LNCaP clone FGC (cell line): ENCODE results near the gene ADAT3.
"Not testable (repeated sequence)": the region's sequence is repeated elsewhere in the genome, so short reads cannot be mapped to it uniquely, and the experiment has no call there.

Experiments
- DNase-seq: peaks from one replicate; pipeline ENCODE4 v3.0.0-alpha.2; 2011; ENCODE audit warnings: low read depth
- H3K4me3 ChIP-seq: 2 replicates; pipeline ENCODE4 v1.5.1; 2011; ENCODE audit warnings: mild to moderate bottlenecking, low read depth, low read length, control low read depth
- TF ChIP-seq, protein P1 (sequence below): IDR thresholded peaks from 2 replicates; pipeline ENCODE4 v1.5.1; 2012; ENCODE audit warnings: mild to moderate bottlenecking; ENCODE audit not compliant: control insufficient read depth, insufficient read depth; ENCODE audit errors: extremely low read depth

ADAT3 gene

DNA sequence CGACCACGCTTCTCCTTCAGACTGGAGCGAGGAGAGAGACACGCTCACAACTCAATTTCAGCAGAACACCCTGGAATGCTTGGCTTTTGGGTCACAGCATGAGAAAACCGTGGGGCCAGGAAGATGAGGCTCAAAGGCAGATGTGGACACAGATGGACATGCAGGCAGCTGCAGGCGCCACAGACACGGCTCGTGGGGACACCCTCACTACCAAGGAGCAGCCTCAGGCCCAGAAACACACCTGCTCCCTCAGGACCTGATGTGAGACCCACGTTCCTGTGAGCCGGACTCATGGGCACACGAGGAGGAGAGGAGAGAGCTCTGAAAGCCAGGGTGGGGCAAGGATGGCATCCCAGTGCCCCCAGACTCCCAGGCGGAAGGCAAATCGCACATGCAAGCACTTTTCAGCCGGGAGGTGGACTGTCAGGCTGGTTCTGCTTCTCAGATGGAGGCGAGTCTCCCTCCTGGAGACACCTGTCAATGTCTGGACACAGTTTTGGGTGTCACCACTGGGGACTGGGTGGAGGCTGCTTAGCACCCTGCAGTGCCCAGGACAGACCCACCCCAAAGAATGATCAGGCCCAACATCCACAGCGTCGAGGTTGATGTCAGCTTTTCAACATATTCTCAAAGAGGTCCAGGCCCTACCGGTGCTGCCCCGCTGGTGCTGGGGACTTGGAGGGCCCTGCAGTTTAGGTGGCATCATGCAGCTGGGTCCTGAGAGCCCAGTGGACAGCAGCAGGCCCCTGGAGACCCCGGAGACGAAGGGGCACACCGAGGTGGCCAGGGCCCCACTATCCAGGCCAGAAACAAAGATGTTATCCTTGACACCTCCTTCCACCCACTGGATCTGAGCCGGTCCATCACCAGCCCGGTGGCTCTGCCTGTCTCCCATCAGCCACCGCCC is 22.2 kb upstream of the ADAT3 start:
- TF ChIP-seq, protein P1, sequence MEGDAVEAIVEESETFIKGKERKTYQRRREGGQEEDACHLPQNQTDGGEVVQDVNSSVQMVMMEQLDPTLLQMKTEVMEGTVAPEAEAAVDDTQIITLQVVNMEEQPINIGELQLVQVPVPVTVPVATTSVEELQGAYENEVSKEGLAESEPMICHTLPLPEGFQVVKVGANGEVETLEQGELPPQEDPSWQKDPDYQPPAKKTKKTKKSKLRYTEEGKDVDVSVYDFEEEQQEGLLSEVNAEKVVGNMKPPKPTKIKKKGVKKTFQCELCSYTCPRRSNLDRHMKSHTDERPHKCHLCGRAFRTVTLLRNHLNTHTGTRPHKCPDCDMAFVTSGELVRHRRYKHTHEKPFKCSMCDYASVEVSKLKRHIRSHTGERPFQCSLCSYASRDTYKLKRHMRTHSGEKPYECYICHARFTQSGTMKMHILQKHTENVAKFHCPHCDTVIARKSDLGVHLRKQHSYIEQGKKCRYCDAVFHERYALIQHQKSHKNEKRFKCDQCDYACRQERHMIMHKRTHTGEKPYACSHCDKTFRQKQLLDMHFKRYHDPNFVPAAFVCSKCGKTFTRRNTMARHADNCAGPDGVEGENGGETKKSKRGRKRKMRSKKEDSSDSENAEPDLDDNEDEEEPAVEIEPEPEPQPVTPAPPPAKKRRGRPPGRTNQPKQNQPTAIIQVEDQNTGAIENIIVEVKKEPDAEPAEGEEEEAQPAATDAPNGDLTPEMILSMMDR: no peak
- peak overlapping the region; percentile 98; the same call in 1 of the 2 replicates for H3K4me3 ChIP-seq
- no peak for DNase-seq

DNA sequence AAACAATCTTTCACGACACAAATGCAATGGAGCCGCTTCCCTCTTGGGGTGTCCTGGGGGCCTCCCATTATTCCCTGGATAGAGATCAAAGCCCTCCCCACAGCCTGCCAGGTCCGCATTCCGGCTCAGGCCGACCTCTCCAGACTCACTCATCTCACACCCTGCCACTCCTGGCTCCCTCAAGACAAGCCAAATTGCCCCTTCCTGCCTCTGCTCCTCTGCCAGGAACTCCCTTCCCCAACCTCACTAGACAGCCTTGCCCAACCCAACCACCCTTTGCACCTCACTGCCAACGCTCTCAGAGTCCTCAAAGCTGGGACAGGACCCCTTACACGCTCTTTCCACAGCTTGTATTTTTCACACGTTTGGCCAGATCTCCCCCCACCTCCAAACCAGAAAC is 21.4 kb upstream of the ADAT3 start:
- DNase-seq: no peak
- H3K4me3 ChIP-seq: peak overlapping the region; percentile 98
- TF ChIP-seq, protein P1: no peak

DNA sequence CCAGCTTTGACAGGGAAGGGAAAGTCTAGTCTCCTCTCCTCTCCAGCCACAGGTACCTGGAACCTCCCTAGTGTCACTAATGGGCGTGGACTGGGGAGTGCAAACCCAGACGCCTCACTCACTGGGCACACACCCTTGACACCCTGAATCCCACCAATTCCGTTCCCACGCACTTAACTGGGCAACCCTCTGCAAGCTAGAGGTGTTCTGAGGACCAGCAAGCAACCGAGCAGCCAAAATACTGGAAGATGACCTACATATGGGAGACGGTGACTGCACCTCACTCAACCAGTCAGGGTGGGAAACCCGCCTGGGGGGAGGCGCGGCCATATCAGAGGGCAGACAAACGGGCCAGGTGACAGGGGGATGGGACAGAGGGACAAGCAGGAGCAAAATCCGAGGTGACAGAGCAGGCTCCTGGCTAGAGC is 20.9 kb upstream of the ADAT3 start:
- H3K4me3 ChIP-seq: peak overlapping the region; percentile 98
- TF ChIP-seq, protein P1: no peak
- DNase-seq: no peak

DNA sequence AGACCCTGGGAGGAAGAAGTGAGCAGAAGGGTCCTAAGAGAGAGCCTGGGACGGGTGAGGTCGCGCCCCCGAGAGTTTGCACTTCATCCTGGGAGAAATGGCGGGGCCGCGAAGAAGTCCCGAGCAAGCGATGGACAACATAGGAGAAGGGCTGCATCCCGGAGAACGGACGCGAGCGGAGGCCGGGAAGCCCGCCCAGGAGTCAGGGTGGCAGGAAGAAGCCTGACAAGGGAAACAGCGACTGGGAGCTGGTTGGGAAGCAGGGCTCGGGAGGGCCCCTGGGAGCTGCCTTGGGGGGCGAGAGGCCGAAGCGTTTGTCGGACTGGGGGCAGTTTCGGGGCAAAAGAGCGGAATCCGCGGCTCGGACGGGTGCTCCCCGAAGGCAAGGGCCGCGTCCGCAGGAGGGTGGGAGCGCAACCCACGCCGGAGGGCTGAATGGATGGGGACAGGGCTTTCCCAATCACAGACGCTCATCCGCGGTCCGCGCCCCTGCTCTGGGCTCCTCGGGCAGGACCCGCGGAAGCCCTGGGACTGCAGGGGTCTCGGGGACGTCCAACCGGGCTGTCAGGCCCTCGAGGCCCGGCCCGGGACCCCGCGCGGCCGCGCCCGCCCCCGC is 20.4 kb upstream of the ADAT3 start:
- peak overlapping the region; percentile 98 for H3K4me3 ChIP-seq
- DNase-seq: no peak
- TF ChIP-seq, protein P1: no peak

DNA sequence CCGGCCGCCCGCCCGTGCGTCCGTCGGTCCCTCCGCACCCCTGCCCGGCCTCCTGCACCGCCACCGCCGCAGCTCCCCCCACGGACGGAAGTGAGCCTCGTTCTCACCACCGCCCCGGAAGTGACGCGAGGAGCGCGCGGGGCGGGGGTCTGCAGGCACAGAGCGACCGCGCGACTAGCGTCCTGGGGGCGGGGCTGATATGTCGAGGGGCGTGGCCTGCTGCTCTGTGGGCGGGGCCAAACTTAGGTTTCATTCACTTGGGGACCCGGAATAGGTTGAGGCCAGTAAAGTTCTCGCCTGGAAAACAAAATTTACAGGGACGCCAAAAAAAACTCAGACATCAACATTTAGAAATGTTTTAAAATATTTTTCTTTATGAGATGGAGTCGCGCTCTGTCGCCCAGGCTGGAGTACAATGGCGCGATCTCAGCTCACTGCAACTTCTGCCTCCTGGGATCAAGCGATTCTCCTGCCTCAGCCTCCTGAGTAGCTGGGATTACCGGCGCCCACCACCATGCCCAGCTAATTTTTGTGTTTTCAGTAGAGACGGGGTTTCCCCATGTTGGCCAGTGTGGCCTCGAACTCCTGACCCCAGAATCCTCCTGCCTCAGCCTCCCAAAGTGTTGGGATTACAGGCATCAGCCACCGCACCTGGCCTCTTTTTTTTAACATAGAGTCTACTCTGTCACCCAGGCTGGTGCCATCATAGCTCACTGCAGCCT is 19.6 kb upstream of the ADAT3 start, which contains the start of gene ABHD17A:
Gene ABHD17A, minus strand, starts transcription at position 99 of the 722 bp plus-strand sequence. CDS start 3,930 bp downstream, outside the sequence.
- H3K4me3 ChIP-seq: peak within 1 kb of the TSS; percentile 98
- not testable (repeated sequence) for DNase-seq

DNA sequence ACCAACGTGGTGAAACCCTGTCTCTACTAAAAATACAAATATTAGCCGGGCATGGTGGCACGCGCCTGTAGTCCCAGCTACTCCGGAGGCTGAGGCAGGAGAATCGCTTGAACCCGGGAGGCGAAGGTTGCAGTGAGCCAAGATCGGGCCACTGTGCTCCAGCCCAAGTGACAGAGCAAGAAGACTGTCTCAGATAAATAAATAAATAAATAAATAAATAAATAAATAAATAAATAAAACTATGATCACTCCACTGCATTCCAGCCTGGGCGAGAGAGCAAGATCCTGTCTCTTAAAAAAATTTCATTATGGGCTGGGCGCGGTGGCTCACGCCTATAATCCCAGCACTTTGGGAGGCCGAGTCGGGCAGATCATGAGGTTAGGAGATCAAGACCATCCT is 18.8 kb upstream of the ADAT3 start:
- not testable (repeated sequence) for H3K4me3 ChIP-seq, DNase-seq

DNA sequence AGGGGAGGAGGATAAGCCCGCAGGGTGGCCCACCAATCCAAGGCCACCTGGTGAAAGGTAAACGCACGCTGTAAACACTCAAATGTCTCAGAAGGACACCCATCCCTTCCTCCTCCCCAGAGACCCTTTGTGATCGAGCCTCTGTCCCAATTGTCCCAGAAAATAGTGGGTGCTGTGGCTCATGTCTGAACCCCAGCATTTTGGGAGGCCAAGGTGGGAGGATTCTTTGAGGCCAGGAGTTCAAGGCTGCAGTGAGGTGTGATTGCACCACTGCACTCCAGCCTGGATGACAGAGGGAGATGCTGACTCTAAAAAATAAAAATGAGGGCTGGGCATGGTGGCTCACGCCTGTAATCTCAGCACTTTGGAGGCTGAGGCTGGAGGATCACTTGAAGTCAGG is 16.8 kb upstream of the ADAT3 start:
- no peak overlapping the region for H3K4me3 ChIP-seq
- no peak for DNase-seq
- TF ChIP-seq, protein P1: no peak
